ENCODE measurements around the gene ZNRF3.

Gene ZNRF3

DNA sequence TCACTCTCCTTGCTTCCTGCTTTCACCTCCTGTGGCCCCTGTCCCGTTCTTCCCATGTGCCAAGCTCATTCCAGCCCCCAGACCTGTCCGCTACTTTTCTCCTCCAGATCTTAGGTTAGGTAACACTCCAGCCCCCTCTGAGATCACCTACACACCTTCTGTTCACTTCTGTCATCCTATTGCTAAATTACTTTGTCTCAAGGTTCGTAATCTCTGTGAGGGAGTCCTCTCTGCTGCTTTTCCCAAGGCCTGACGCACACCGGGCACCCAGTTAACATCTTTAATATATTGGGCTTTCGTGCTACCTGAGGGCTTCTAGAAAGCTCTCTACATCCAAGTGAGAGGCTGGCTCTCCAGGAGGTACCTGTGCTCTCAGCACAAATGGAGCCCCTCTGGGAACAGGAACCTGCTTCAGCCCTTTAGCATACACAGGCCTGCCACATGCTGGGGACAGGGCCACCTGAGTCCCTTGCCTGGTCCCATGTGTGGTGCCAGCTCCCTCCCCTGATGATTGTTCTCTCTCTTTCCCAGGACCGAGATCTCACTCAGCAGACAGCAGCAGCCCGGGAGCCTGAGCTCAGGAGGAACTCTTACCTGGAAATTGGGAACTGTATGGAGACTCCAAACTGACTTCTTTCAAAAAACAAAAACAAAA lies 169.8 kb downstream of the ZNRF3 start:
- no peak for TF ChIP-seq ZNF274 (IDR thresholded peaks at IDR 0.05; ENCODE audit: low read depth, low read length)
- no peak for TF ChIP-seq YY1 (IDR thresholded peaks at IDR 0.05; ENCODE audit: insufficient read depth, insufficient read length)
- TF ChIP-seq SUZ12 (IDR thresholded peaks at IDR 0.05; ENCODE audit: extremely low read depth, insufficient read depth, insufficient read length) = no peak
- Histone ChIP-seq H3K27me3 (ENCODE audit: insufficient read depth, insufficient read length) (no peaks in the 10 kb centered on the region), H3K4me3 (ENCODE audit: insufficient read length, low read depth) (no peak overlapping the region), H3K4me1 (ENCODE audit: insufficient read depth, insufficient read length) (peaks cover 7% of the 10 kb centered on the region), H3K36me3 (ENCODE audit: insufficient read depth, insufficient read length, low read length) (peaks cover 31% of the 10 kb centered on the region), H3K9ac (ENCODE audit: insufficient read length, low read depth) (no peak overlapping the region), H3K9me3 (ENCODE audit: insufficient read depth, low read length) (no peaks in the 10 kb centered on the region)
- no peak for DNase-seq (ENCODE audit: low read depth, low spot score)

DNA sequence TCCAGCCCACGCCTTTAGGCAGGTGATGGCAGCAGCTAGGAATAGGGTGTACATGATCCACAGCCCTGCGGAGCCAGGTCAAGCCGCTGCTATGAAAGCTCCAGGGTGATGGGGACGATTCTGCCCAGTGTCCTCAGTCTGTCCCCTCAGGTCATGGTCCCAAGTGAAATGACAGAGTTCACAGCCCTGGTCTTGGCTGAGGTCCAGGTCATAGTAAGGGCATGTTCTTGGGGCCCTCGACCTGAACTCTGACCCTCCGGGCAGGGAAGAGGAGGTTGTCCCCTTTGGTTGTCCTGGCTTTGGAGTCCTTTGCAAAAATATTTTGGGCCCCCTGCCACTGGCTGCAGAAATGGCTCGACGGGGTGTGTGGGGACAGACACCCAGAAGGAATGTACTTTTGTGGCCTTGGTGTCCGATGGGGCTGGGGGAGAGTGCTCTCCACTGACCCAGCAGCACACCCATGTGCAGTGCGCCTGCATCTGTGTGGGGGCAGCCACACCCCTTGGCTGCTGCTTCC lies 170.9 kb downstream of the ZNRF3 start:
- no peak for TF ChIP-seq ZNF274 (IDR thresholded peaks at IDR 0.05; ENCODE audit: low read depth, low read length)
- no peak for TF ChIP-seq YY1 (IDR thresholded peaks at IDR 0.05; ENCODE audit: insufficient read depth, insufficient read length)
- no peak for TF ChIP-seq SUZ12 (IDR thresholded peaks at IDR 0.05; ENCODE audit: extremely low read depth, insufficient read depth, insufficient read length)
- Histone ChIP-seq H3K4me1 (ENCODE audit: insufficient read depth, insufficient read length) (peaks cover 7% of the 10 kb centered on the region), H3K36me3 (ENCODE audit: insufficient read depth, insufficient read length, low read length) (peaks cover 19% of the 10 kb centered on the region), H3K27me3 (ENCODE audit: insufficient read depth, insufficient read length) (no peaks in the 10 kb centered on the region), H3K9ac (ENCODE audit: insufficient read length, low read depth) (no peak overlapping the region), H3K4me3 (ENCODE audit: insufficient read length, low read depth) (no peak overlapping the region), H3K9me3 (ENCODE audit: insufficient read depth, low read length) (no peaks in the 10 kb centered on the region)
- no peak for DNase-seq (ENCODE audit: low read depth, low spot score)

GRCh38 chr22:29055192-29055830 lies 171.9 kb downstream of the ZNRF3 start:
- H3K9me3 ChIP-seq (ENCODE audit: insufficient read depth, low read length) = no peaks in the 10 kb centered on the region
- no peak overlapping the region for H3K4me3 ChIP-seq (ENCODE audit: insufficient read length, low read depth)
- no peaks in the 10 kb centered on the region for H3K27me3 ChIP-seq (ENCODE audit: insufficient read depth, insufficient read length)
- no peak overlapping the region for H3K9ac ChIP-seq (ENCODE audit: insufficient read length, low read depth)
- peaks cover 7% of the 10 kb centered on the region for H3K4me1 ChIP-seq (ENCODE audit: insufficient read depth, insufficient read length)
- H3K36me3 ChIP-seq (ENCODE audit: insufficient read depth, insufficient read length, low read length) = peaks cover 9% of the 10 kb centered on the region
- TF ChIP-seq SUZ12 (IDR thresholded peaks at IDR 0.05; ENCODE audit: extremely low read depth, insufficient read depth, insufficient read length) = no peak
- no peak for TF ChIP-seq YY1 (IDR thresholded peaks at IDR 0.05; ENCODE audit: insufficient read depth, insufficient read length)
- TF ChIP-seq ZNF274 (IDR thresholded peaks at IDR 0.05; ENCODE audit: low read depth, low read length) = no peak
- DNase-seq (ENCODE audit: low read depth, low spot score) = no peak

DNA sequence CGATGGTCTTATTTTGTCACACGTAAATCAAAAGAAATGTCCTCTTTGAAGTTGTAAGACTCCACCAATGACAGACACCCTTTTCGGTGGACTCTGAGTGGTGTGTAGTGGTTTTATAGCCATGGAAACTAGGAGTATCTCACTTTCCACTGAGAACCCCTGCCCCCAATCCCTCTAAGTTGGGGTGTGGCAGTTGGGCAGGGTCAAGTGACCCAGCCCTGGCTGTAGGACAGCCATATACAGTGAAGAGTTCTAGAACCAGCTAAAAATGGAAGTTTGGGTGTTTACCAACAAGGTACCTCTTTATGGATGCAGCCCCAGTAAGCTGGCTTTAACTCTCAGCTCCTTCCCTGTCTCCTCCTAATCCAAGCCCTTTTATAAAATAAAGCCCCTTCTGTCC lies 173.1 kb downstream of the ZNRF3 start:
- DNase-seq (ENCODE audit: low read depth, low spot score) = no peak
- Histone ChIP-seq H3K4me3 (ENCODE audit: insufficient read length, low read depth) (no peak overlapping the region), H3K27me3 (ENCODE audit: insufficient read depth, insufficient read length) (no peaks in the 10 kb centered on the region), H3K36me3 (ENCODE audit: insufficient read depth, insufficient read length, low read length) (no peaks in the 10 kb centered on the region), H3K9me3 (ENCODE audit: insufficient read depth, low read length) (no peaks in the 10 kb centered on the region), H3K9ac (ENCODE audit: insufficient read length, low read depth) (no peak overlapping the region), H3K4me1 (ENCODE audit: insufficient read depth, insufficient read length) (peaks cover 7% of the 10 kb centered on the region)
- TF ChIP-seq YY1 (IDR thresholded peaks at IDR 0.05; ENCODE audit: insufficient read depth, insufficient read length) = no peak
- no peak for TF ChIP-seq ZNF274 (IDR thresholded peaks at IDR 0.05; ENCODE audit: low read depth, low read length)
- TF ChIP-seq SUZ12 (IDR thresholded peaks at IDR 0.05; ENCODE audit: extremely low read depth, insufficient read depth, insufficient read length) = no peak

- Histone ChIP-seq H3K36me3 (ENCODE audit: insufficient read depth, insufficient read length, low read length) (no peaks in the 10 kb centered on the region), H3K9me3 (ENCODE audit: insufficient read depth, low read length) (no peaks in the 10 kb centered on the region), H3K4me3 (ENCODE audit: insufficient read length, low read depth) (no peak overlapping the region), H3K4me1 (ENCODE audit: insufficient read depth, insufficient read length) (peaks cover 2% of the 10 kb centered on the region), H3K9ac (ENCODE audit: insufficient read length, low read depth) (no peak overlapping the region), H3K27me3 (ENCODE audit: insufficient read depth, insufficient read length) (no peaks in the 10 kb centered on the region)
- no peak for TF ChIP-seq YY1 (IDR thresholded peaks at IDR 0.05; ENCODE audit: insufficient read depth, insufficient read length)
- no peak for TF ChIP-seq ZNF274 (IDR thresholded peaks at IDR 0.05; ENCODE audit: low read depth, low read length)
- TF ChIP-seq SUZ12 (IDR thresholded peaks at IDR 0.05; ENCODE audit: extremely low read depth, insufficient read depth, insufficient read length) = no peak
- DNase-seq (ENCODE audit: low read depth, low spot score) = no peak
Observed at GRCh38 chr22:29060251-29060869, 177.0 kb downstream of the ZNRF3 start.

DNA sequence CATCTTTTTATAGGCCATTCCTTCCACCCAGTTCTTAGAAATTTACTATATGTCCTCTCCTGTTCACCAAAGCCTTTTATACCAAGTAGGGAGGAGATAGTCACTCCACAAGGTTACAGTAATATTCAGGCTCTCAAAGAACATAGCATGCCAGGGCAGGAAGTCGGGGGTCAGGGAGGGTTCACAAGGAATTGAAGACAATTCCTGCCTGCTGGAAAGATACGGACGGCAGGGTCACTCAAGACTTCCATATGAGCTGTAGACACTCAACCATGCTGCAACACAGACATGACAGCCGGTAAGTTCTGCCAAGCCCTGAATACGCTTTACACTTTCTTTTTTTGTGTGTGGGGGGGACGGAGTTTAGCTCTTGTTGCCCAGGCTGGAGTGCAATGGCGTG lies 177.6 kb downstream of the ZNRF3 start:
- H3K27me3 ChIP-seq (ENCODE audit: insufficient read depth, insufficient read length) = no peaks in the 10 kb centered on the region
- no peak for DNase-seq (ENCODE audit: low read depth, low spot score)
- no peak for TF ChIP-seq YY1 (IDR thresholded peaks at IDR 0.05; ENCODE audit: insufficient read depth, insufficient read length)
- TF ChIP-seq ZNF274 (IDR thresholded peaks at IDR 0.05; ENCODE audit: low read depth, low read length) = no peak
- no peak for TF ChIP-seq SUZ12 (IDR thresholded peaks at IDR 0.05; ENCODE audit: extremely low read depth, insufficient read depth, insufficient read length)
- H3K4me3 ChIP-seq (ENCODE audit: insufficient read length, low read depth) = no peak overlapping the region
- no peaks in the 10 kb centered on the region for H3K9me3 ChIP-seq (ENCODE audit: insufficient read depth, low read length)
- H3K36me3 ChIP-seq (ENCODE audit: insufficient read depth, insufficient read length, low read length) = no peaks in the 10 kb centered on the region
- H3K9ac ChIP-seq (ENCODE audit: insufficient read length, low read depth) = no peak overlapping the region
- no peaks in the 10 kb centered on the region for H3K4me1 ChIP-seq (ENCODE audit: insufficient read depth, insufficient read length)

DNA sequence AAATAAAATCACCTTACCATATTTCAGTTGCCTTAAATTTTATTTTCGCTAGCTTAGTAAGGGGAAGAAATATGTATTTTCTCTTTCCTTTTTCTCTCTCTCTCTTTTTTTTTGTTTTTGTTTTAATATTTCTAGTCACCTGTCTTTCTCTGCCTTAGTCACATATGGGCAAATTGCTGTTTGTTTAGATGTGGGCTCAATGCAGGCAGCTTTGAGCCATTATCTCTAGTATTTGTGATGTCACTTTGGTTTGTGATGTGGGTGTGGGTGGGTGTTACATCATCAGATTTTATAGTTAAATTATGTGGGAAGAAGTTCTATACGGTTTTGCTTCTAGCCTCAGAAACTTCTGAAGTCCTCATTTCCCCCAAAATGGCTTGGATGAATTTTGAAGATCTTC lies 178.4 kb downstream of the ZNRF3 start, which contains the start of gene C22orf31:
TSS of gene C22orf31 (minus strand) at position 59 of the 400 bp plus-strand sequence. CDS start at position 20, 39 bp downstream.
- H3K4me1 ChIP-seq (ENCODE audit: insufficient read depth, insufficient read length) = no peaks in the 10 kb centered on the region

More for the DNA sequence above, 178.4 kb downstream of the ZNRF3 start, which contains the start of gene C22orf31:
- DNase-seq (ENCODE audit: low read depth, low spot score) = no peak
- Histone ChIP-seq H3K27me3 (ENCODE audit: insufficient read depth, insufficient read length) (no peaks in the 10 kb centered on the region), H3K4me3 (ENCODE audit: insufficient read length, low read depth) (no peak within 1 kb of the TSS), H3K9ac (ENCODE audit: insufficient read length, low read depth) (no peak within 1 kb of the TSS), H3K9me3 (ENCODE audit: insufficient read depth, low read length) (no peaks in the 10 kb centered on the region), H3K36me3 (ENCODE audit: insufficient read depth, insufficient read length, low read length) (no peaks in the 10 kb centered on the region)
- no peak for TF ChIP-seq SUZ12 (IDR thresholded peaks at IDR 0.05; ENCODE audit: extremely low read depth, insufficient read depth, insufficient read length)
- TF ChIP-seq ZNF274 (IDR thresholded peaks at IDR 0.05; ENCODE audit: low read depth, low read length) = no peak
- TF ChIP-seq YY1 (IDR thresholded peaks at IDR 0.05; ENCODE audit: insufficient read depth, insufficient read length) = no peak

Data from NT2/D1 (cell line).